AG04449 (cell line): Measurements from ENCODE around the gene DMBT1.
"Not testable (repeated sequence)": the region's sequence is repeated elsewhere in the genome, so short reads cannot be mapped to it uniquely, and the experiment has no call there.

ENCODE experiments used
- CTCF ChIA-PET: fragments of 350-600 bp; formaldehyde crosslinking; extraction: SDS; loops from one replicate; lab custom pipeline; 2021; ENCODE audit warnings: antibody characterized with exemption; lab: Yijun Ruan, JAX
- POLR2A ChIA-PET: fragments of 400-600, 350-600 bp; formaldehyde crosslinking; extraction: SDS; loops from one replicate; lab custom pipeline; 2020; ENCODE audit warnings: antibody characterized with exemption, inconsistent platforms; lab: Yijun Ruan, JAX
- DNase-seq: peaks from one replicate; pipeline ENCODE4 v3.0.0-alpha.2; 2010; ENCODE audit warnings: low read depth, low spot score
- H3K4me3 ChIP-seq: 2 replicates; pipeline ENCODE4 v1.5.1; 2011; ENCODE audit warnings: low read depth, mild to moderate bottlenecking, control low read depth, low read length
- TF ChIP-seq, protein P1 (sequence below): IDR thresholded peaks from one replicate; pipeline ENCODE4 v1.5.1; 2011; ENCODE audit warnings: mild to moderate bottlenecking, moderate library complexity, low read length, control low read depth, inconsistent platforms; ENCODE audit not compliant: insufficient read depth; ENCODE audit errors: missing control alignments

The DMBT1 gene

DNA sequence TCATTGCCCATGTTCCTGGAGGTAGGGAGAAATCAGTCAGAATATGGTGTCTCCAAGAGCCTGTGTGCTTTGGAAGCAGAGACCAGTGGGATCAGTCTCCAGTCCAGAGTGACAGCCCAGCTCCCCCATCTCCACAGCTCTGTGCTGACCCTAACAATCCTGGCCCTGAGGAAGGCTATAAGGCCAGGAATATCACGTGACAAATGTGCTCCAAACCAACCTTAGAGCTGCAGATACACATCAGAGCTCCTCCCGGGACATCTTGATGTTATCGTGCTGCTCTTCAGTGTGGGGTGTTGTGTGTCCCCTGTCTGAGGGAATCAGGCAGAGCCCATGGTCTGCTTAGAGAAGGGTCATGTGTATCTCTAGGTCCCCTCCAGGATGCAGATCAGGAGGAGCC, 15.2 kb downstream of the DMBT1 start:
- TF ChIP-seq, protein P1, sequence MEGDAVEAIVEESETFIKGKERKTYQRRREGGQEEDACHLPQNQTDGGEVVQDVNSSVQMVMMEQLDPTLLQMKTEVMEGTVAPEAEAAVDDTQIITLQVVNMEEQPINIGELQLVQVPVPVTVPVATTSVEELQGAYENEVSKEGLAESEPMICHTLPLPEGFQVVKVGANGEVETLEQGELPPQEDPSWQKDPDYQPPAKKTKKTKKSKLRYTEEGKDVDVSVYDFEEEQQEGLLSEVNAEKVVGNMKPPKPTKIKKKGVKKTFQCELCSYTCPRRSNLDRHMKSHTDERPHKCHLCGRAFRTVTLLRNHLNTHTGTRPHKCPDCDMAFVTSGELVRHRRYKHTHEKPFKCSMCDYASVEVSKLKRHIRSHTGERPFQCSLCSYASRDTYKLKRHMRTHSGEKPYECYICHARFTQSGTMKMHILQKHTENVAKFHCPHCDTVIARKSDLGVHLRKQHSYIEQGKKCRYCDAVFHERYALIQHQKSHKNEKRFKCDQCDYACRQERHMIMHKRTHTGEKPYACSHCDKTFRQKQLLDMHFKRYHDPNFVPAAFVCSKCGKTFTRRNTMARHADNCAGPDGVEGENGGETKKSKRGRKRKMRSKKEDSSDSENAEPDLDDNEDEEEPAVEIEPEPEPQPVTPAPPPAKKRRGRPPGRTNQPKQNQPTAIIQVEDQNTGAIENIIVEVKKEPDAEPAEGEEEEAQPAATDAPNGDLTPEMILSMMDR, result no peak
- no peak overlapping the region for H3K4me3 ChIP-seq
- POLR2A ChIA-PET, result no interaction called here
- no peak for DNase-seq
- CTCF ChIA-PET, result interaction anchor here (5.3 kb wide), 1 partner anchor 11 kb away, joined by 33 read pairs; no protein-coding TSS in a partner anchor

DNA sequence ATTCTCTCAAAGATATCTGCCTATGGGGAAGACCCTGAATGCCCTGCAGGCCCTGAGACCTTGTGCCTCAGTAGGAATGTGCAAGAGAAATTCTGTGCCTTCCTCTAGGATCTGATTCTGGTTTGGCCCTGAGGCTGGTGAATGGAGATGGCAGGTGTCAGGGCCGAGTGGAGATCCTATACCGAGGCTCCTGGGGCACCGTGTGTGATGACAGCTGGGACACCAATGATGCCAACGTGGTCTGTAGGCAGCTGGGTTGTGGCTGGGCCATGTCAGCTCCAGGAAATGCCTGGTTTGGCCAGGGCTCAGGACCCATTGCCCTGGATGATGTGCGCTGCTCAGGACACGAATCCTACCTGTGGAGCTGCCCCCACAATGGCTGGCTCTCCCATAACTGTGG, 15.7 kb downstream of the DMBT1 start:
- TF ChIP-seq, protein P1, result no peak
- no peak for DNase-seq
- ChIA-PET CTCF (interaction anchor here (5.3 kb wide), 1 partner anchor 11 kb away, joined by 33 read pairs; no protein-coding TSS in a partner anchor), POLR2A (no interaction called here)
- no peak overlapping the region for H3K4me3 ChIP-seq

DNA sequence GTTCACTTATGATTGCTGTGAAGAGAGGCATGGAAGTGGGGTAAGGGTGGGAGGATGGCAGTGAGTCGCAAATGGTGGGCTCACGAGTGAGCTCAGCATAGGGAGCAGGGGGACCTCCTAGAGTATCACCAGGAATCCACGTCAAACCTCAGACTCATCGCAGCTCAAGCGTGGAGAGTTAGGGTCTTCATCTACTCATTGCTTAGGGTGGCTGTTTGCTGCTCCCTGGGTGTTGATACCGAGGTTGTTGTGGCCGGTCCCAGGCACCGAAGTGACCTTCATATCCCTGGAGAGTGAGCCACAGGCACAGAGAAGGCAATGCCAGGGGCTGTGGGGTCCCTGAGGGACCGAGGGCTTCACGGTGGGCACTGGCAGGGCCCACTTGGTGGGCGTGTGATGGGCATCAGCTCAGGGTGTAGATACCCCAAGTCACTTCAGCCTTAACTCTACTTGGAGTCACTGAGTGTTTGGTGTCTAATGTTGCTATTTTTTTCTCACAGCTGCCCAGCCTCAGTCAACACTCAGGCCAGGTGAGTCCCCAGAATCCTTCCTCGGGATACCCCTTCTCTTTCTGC, 16.8 kb downstream of the DMBT1 start:
- CTCF ChIA-PET, result interaction anchor here (1.2 to 5.3 kb wide), 2 partner anchors 9 to 12 kb away, joined by 3 to 33 read pairs; no protein-coding TSS in a partner anchor
- H3K4me3 ChIP-seq, result no peak overlapping the region
- TF ChIP-seq, protein P1, result no peak
- POLR2A ChIA-PET, result no interaction called here
- no peak for DNase-seq

DNA sequence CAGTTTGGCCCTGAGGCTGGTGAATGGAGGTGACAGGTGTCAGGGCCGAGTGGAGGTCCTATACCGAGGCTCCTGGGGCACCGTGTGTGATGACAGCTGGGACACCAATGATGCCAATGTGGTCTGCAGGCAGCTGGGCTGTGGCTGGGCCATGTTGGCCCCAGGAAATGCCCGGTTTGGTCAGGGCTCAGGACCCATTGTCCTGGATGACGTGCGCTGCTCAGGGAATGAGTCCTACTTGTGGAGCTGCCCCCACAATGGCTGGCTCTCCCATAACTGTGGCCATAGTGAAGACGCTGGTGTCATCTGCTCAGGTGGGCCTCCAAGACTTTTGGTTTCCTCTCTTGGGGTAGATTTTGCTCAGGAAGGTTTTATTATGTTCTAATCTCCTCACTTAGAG, 25.5 kb downstream of the DMBT1 start:
- DNase-seq, POLR2A ChIA-PET, CTCF ChIA-PET, H3K4me3 ChIP-seq: not testable (repeated sequence)

DNA sequence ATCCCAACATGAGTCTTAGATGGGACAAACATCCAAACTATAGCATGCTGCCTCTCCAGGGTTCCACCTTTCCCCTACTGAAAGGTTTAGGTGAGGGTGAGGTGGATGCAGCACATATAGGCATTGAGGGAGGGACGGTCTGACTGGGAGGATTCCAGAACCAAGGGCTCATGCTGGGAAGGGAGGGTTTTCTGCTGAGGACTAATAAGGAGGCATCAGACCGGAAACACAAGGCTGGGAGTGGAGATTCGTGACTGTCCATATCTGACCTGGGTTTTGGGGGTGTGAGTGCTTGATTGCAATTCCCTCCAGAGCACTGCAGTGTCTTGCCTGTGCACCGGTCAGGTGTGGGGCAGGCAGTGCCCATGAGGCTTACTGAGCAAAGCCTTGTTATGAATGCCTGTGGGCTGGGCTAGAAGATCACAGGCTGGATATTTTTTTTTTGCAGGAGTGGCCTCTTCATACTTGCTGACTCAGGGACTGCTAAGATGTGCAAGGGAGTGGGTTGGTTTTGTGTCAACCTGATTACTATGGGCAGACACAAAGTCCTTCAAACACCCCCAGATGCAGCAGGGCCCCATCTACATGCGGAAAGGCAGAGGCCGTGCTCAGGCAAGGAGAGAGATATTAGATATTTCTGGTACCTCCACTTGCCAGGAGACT, 26.7 kb downstream of the DMBT1 start:
- ChIA-PET POLR2A (no interaction called here), CTCF (interaction anchor here (1.4 kb wide), 1 partner anchor 22 kb away, joined by 3 read pairs; no protein-coding TSS in a partner anchor)
- TF ChIP-seq, protein P1, result no peak
- DNase-seq, result no peak
- no peak overlapping the region for H3K4me3 ChIP-seq

DNA sequence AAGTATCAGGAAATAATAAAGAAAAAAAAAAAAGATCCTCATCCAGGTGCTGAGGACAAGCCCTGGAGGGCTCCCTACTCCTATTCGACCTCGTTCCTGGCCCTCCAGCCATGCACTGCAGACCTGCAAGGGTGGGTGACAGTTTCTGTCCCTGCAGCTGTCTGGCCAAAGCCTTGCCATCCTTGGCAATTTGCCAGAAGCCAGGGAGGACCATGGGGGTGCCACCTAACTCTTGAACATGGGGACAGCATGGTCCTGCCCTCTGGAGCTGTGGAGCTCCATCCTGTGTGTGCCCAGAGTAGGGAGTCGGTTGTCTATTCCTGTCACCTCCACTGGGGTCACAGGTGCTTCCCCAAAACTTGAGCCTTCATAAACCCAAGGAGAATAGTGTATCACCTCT, 27.8 kb downstream of the DMBT1 start:
- DNase-seq, result no peak
- ChIA-PET CTCF (interaction anchor here (1.4 kb wide), 1 partner anchor 23 kb away, joined by 3 read pairs; no protein-coding TSS in a partner anchor), POLR2A (no interaction called here)
- TF ChIP-seq, protein P1, result no peak
- no peak overlapping the region for H3K4me3 ChIP-seq
